ENCODE results near the gene PHLDB2.

DNA sequence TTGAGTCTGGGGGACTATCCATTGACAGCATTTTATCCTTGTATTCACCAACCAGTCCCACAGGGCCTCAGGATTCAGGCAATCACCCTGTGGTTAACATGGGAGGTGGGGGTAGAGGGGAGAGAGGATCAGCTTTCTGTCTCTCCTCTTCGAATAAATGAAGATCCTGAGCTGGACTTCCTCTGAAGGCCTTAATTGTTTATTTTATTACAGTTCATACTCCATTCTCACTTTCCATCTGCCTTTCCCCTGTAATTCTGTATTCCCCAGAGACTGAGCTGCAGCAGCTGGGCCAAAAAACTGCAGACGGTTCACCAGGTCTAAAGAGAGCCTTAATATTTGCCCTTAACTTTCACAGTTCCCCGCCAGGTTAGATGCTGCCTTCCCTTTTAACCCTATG, 151.6 kb downstream of the PHLDB2 start:
- TF ChIP-seq, protein P1, sequence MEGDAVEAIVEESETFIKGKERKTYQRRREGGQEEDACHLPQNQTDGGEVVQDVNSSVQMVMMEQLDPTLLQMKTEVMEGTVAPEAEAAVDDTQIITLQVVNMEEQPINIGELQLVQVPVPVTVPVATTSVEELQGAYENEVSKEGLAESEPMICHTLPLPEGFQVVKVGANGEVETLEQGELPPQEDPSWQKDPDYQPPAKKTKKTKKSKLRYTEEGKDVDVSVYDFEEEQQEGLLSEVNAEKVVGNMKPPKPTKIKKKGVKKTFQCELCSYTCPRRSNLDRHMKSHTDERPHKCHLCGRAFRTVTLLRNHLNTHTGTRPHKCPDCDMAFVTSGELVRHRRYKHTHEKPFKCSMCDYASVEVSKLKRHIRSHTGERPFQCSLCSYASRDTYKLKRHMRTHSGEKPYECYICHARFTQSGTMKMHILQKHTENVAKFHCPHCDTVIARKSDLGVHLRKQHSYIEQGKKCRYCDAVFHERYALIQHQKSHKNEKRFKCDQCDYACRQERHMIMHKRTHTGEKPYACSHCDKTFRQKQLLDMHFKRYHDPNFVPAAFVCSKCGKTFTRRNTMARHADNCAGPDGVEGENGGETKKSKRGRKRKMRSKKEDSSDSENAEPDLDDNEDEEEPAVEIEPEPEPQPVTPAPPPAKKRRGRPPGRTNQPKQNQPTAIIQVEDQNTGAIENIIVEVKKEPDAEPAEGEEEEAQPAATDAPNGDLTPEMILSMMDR (IDR thresholded peaks at IDR 0.05), result no peak
- TF ChIP-seq POLR2AphosphoS5 (IDR thresholded peaks at IDR 0.05) (no peak), EP300 (IDR thresholded peaks at IDR 0.05) (no peak), POLR2A (IDR thresholded peaks at IDR 0.05) (no peak)

Measured in stomach (tissue), 4 donors.